ENCODE data around the gene TMEM33. TPM values are rescaled to one million over a fixed set of nuclear protein-coding genes. Genes with fewer than 3 reads are reported as not detected.
"Not testable (repeated sequence)": the region's sequence is repeated elsewhere in the genome, so short reads cannot be mapped to it uniquely, and the experiment has no call there.

TMEM33 gene
- total RNA-seq, 1 donor from 2014 or later, result 65.1 TPM

GRCh38 chr4:41888687-41889074 is 46.5 kb upstream of the TMEM33 start:
- intact Hi-C loops (cut with DNase I), result loop anchor here (5.0 kb wide), 1 partner anchor 196 kb away; no protein-coding TSS in a partner anchor
- H3K4me3 ChIP-seq, result no peak overlapping the region
- no peak overlapping the region for H3K27ac ChIP-seq
- no peaks in the 10 kb centered on the region for H3K36me3 ChIP-seq
- H3K27me3 ChIP-seq, result no peaks in the 10 kb centered on the region
- DNase-seq (ENCODE audit: low spot score in 2 of 2), result no peak
- H3K4me1 ChIP-seq, result no peaks in the 10 kb centered on the region
- H3K9me3 ChIP-seq, result no peaks in the 10 kb centered on the region
- TF ChIP-seq CTCF (IDR thresholded peaks at IDR 0.05), result no peak

GRCh38 chr4:41889317-41889716 is 45.9 kb upstream of the TMEM33 start:
- no peak overlapping the region for H3K4me3 ChIP-seq
- intact Hi-C loops (cut with DNase I), result loop anchor here (5.0 kb wide), 1 partner anchor 197 kb away; no protein-coding TSS in a partner anchor

GRCh38 chr4:41890085-41890484 is 45.1 kb upstream of the TMEM33 start:
- H3K4me1 ChIP-seq, result no peaks in the 10 kb centered on the region
- H3K4me3 ChIP-seq, result no peak overlapping the region
- H3K27me3 ChIP-seq, result no peaks in the 10 kb centered on the region
- H3K36me3 ChIP-seq, result no peaks in the 10 kb centered on the region
- DNase-seq (ENCODE audit: low spot score in 2 of 2), result no peak
- no peak for TF ChIP-seq CTCF (IDR thresholded peaks at IDR 0.05)
- intact Hi-C loops (cut with DNase I), result no loop called here
- H3K27ac ChIP-seq, result no peak overlapping the region
- no peaks in the 10 kb centered on the region for H3K9me3 ChIP-seq

More at GRCh38 chr4:41889317-41889716, 45.9 kb upstream of the TMEM33 start:
- Histone ChIP-seq H3K4me1 (no peaks in the 10 kb centered on the region), H3K9me3 (no peaks in the 10 kb centered on the region), H3K27me3 (no peaks in the 10 kb centered on the region), H3K36me3 (no peaks in the 10 kb centered on the region), H3K27ac (no peak overlapping the region)
- TF ChIP-seq CTCF (IDR thresholded peaks at IDR 0.05), result no peak
- DNase-seq (ENCODE audit: low spot score in 2 of 2), result no peak

- no peak for DNase-seq (ENCODE audit: low spot score in 2 of 2)
- H3K9me3 ChIP-seq, result no peaks in the 10 kb centered on the region
- no peaks in the 10 kb centered on the region for H3K27me3 ChIP-seq
- no peaks in the 10 kb centered on the region for H3K36me3 ChIP-seq
- no peaks in the 10 kb centered on the region for H3K4me1 ChIP-seq
- H3K4me3 ChIP-seq, result no peak overlapping the region
- no peak for TF ChIP-seq CTCF (IDR thresholded peaks at IDR 0.05)
- H3K27ac ChIP-seq, result no peak overlapping the region
- intact Hi-C loops (cut with DNase I), result no loop called here
These were observed 38.6 kb upstream of the TMEM33 start for GRCh38 chr4:41896648-41897047.

- H3K27me3 ChIP-seq, result no peaks in the 10 kb centered on the region
- H3K27ac ChIP-seq, result no peak overlapping the region
- DNase-seq (ENCODE audit: low spot score in 2 of 2), result no peak
- H3K36me3 ChIP-seq, result no peaks in the 10 kb centered on the region
- intact Hi-C loops (cut with DNase I), result no loop called here
- H3K9me3 ChIP-seq, result peaks cover 0 to 5% of the 10 kb centered on the region in 2 donors
- no peak for TF ChIP-seq CTCF (IDR thresholded peaks at IDR 0.05)
- H3K4me1 ChIP-seq, result no peaks in the 10 kb centered on the region
- H3K4me3 ChIP-seq, result no peak overlapping the region
These were observed 37.5 kb upstream of the TMEM33 start for GRCh38 chr4:41897698-41898097.

GRCh38 chr4:41909136-41909535 is 26.1 kb upstream of the TMEM33 start:
- H3K27ac ChIP-seq; H3K27me3 ChIP-seq; H3K9me3 ChIP-seq; DNase-seq (ENCODE audit: low spot score in 2 of 2); H3K4me1 ChIP-seq; intact Hi-C loops (cut with DNase I); H3K36me3 ChIP-seq; H3K4me3 ChIP-seq: not testable (repeated sequence)

Measured in ascending aorta (tissue), 2 donors.